HepG2 (cell line): ENCODE measurements around the gene ENTREP3. TPM values are rescaled to one million over a fixed set of nuclear protein-coding genes. Genes with fewer than 3 reads are reported as not detected.

Experiments used
- ARHGAP35 ChIP-seq: sonication (generic); formaldehyde crosslinking; IDR thresholded peaks from 2 replicates; pipeline ENCODE4 v1.9.0; 2022; ENCODE audit warnings: mild to moderate bottlenecking, inconsistent platforms, moderate library complexity, missing genetic modification reagents, borderline replicate concordance
- CBFB ChIP-seq: sonication (generic); formaldehyde crosslinking; IDR thresholded peaks from 2 replicates; pipeline ENCODE4 v1.4.0; 2020; ENCODE audit warnings: missing genetic modification reagents
- CHD2 ChIP-seq: IDR thresholded peaks from 2 replicates; pipeline ENCODE4 v1.6.1; 2011; ENCODE audit warnings: low read depth, low read length, improper control_type of control experiment
- ELK4 ChIP-seq: sonication (generic); formaldehyde crosslinking; IDR thresholded peaks from 2 replicates; pipeline ENCODE4 v1.9.0; 2021; ENCODE audit warnings: missing genetic modification reagents, borderline replicate concordance
- HCFC1 ChIP-seq: fragments of 150-350 bp; IDR thresholded peaks from 2 replicates; pipeline ENCODE4 v1.6.1; 2014; ENCODE audit warnings: low read depth, low read length
- HNF1A ChIP-seq, 2 experiments: sonication (generic) in 1 of 2; formaldehyde crosslinking in 1 of 2; IDR thresholded peaks; 2 replicates each; pipeline versions ENCODE4 v1.4.0 to v1.6.1; 2016 to 2020; ENCODE audit warnings: borderline replicate concordance in 1 of 2, low read depth in 1 of 2, mild to moderate bottlenecking in 1 of 2, missing genetic modification reagents in 1 of 2
- MXD3 ChIP-seq: IDR thresholded peaks from 2 replicates; pipeline ENCODE4 v1.6.1; 2016; ENCODE audit warnings: mild to moderate bottlenecking, missing biosample characterization, missing genetic modification reagents
- NFE2L2 ChIP-seq: fragments of 150-350 bp; IDR thresholded peaks from 2 replicates; pipeline ENCODE4 v1.6.1; 2014; ENCODE audit warnings: low read length
- PITX1 ChIP-seq: sonication (generic); formaldehyde crosslinking; IDR thresholded peaks from 2 replicates; pipeline ENCODE4 v1.5.1; 2020; ENCODE audit warnings: mild to moderate bottlenecking, missing genetic modification reagents
- RFX5 ChIP-seq: IDR thresholded peaks from 2 replicates; pipeline ENCODE4 v1.6.1; 2011; ENCODE audit warnings: low read depth, low read length, improper control_type of control experiment
- SETDB1 ChIP-seq: sonication (generic); formaldehyde crosslinking; IDR thresholded peaks from 2 replicates; pipeline ENCODE4 v1.5.1; 2020; ENCODE audit warnings: missing genetic modification reagents, mild to moderate bottlenecking, borderline replicate concordance
- SMAD9 ChIP-seq: sonication (generic); formaldehyde crosslinking; IDR thresholded peaks from 2 replicates; pipeline ENCODE4 v1.5.1; 2020; ENCODE audit warnings: mild to moderate bottlenecking, missing genetic modification reagents
- TEAD3 ChIP-seq: optimal IDR thresholded peaks from 2 replicates; pipeline ENCODE3; 2016; ENCODE audit warnings: borderline replicate concordance
- ZBTB43 ChIP-seq: sonication (generic); formaldehyde crosslinking; conservative IDR thresholded peaks from 2 replicates; pipeline ENCODE4 v1.4.0; 2020; ENCODE audit warnings: missing genetic modification reagents
- ZFP36L1 ChIP-seq: sonication (generic); formaldehyde crosslinking; IDR thresholded peaks from 2 replicates; pipeline ENCODE4 v1.8.0; 2022; ENCODE audit warnings: mild to moderate bottlenecking, missing genetic modification reagents, moderate library complexity
- ZFP37 ChIP-seq: sonication (generic); formaldehyde crosslinking; IDR thresholded peaks from 2 replicates; pipeline ENCODE4 v1.4.0; 2020; ENCODE audit warnings: missing genetic modification reagents, borderline replicate concordance
- ZNF574 ChIP-seq: sonication (generic); formaldehyde crosslinking; IDR thresholded peaks from 2 replicates; pipeline ENCODE4 v1.4.0; 2020; ENCODE audit warnings: missing genetic modification reagents
- ZNF598 ChIP-seq: sonication (generic); formaldehyde crosslinking; IDR thresholded peaks from 2 replicates; pipeline ENCODE4 v1.5.1; 2020; ENCODE audit warnings: mild to moderate bottlenecking, missing genetic modification reagents, borderline replicate concordance
- polyA plus RNA-seq, 8 experiments: library from polyadenylated mRNA; depleted of rRNA in 3 of 8; stranded (reverse) in 7 of 8; unstranded in 1 of 8; fragments of >200 nt; fragmentation: Illumina TruSeq in 4 of 8; extraction: Trizol in 4 of 8; gene quantifications; 2 replicates each; pipeline versions ENCODE4 v1.2.1 to v1.2.3, GENCODE V29; 2011 to 2016; ENCODE audit warnings: low read depth in 4 of 8, missing spikeins in 1 of 8, mixed read lengths in 1 of 8; ENCODE audit not compliant: insufficient read depth in 1 of 8
- total RNA-seq, 5 experiments: library from RNA; depleted of rRNA; stranded (reverse); fragments of >200 nt; fragmentation: Illumina TruSeq; extraction: Trizol; gene quantifications; 2 replicates each; pipeline ENCODE4 v1.2.3, GENCODE V29; 2016; ENCODE audit warnings: low read depth in 1 of 5

Gene ENTREP3
- total and polyA plus RNA-seq, 2 of the 13 experiments (the other 11 are each of a cell fraction or from before 2014, with no cell fraction given): 4.1 to 9.9 TPM

GRCh38 chr1:155227261-155228095, 27.8 kb downstream of the ENTREP3 start (continued):
- peak; percentile 57; the same call in 1 of the 2 replicates for TF ChIP-seq ZNF574 (CRISPR knock-in tag)
- no peak for TF ChIP-seq ELK4 (CRISPR knock-in tag)
- peak; percentile 52; the same call in 1 of the 2 replicates for TF ChIP-seq MXD3
- TF ChIP-seq ZNF598 (CRISPR knock-in tag): no peak; the same call in 1 of the 2 replicates
- no peak for TF ChIP-seq HNF1A (IDR thresholded peaks at IDR 0.05; ENCODE audit: low read depth)
- no peak; the same call in 1 of the 2 replicates for TF ChIP-seq HNF1A (CRISPR knock-in tag; IDR thresholded peaks at IDR 0.05; ENCODE audit: borderline replicate concordance)
- TF ChIP-seq HCFC1: 0 out of 2 replicates have a peak, but pooled peaks have one; percentile 30
- peak; percentile 56 for TF ChIP-seq PITX1 (CRISPR knock-in tag)
- TF ChIP-seq RFX5: no peak
- no peak for TF ChIP-seq ZFP36L1 (CRISPR knock-in tag)
- TF ChIP-seq CBFB (CRISPR knock-in tag): 0 out of 2 replicates have a peak, but pooled peaks have one; percentile 10
- TF ChIP-seq ZBTB43 (CRISPR knock-in tag): no peak
- no peak for TF ChIP-seq NFE2L2
- TF ChIP-seq CHD2: peak; percentile 58; the same call in 1 of the 2 replicates
- no peak for TF ChIP-seq TEAD3 (CRISPR knock-in tag)
- TF ChIP-seq ZFP37 (CRISPR knock-in tag): 0 out of 2 replicates have a peak, but pooled peaks have one; percentile 46
- TF ChIP-seq ARHGAP35 (CRISPR knock-in tag): peak; percentile 63; the same call in 1 of the 2 replicates
- 0 out of 2 replicates have a peak, but pooled peaks have one; percentile 6 for TF ChIP-seq SMAD9 (CRISPR knock-in tag)
- no peak for TF ChIP-seq SETDB1 (CRISPR knock-in tag)
